Measurements from ENCODE around the gene ADCYAP1R1.

GRCh38 chr7:31022117-31022516, 30.0 kb upstream of the ADCYAP1R1 start:
- no peak for TF ChIP-seq CTCF (IDR thresholded peaks at IDR 0.05)
- no peak for TF ChIP-seq EZH2 (IDR thresholded peaks at IDR 0.05)
- TF ChIP-seq EZH2phosphoT487 (IDR thresholded peaks at IDR 0.05) = no peak
